GM18861 (cell line): Measurements from ENCODE around the gene AMZ1.
A peak's percentile ranks its signal among the peaks of the same experiment; 100 is the strongest.
"Not testable (repeated sequence)": the region's sequence is repeated elsewhere in the genome, so short reads cannot be mapped to it uniquely, and the experiment has no call there.

Source experiments
- ATAC-seq: cut with Tn5 transposase; IDR thresholded peaks from one replicate; pipeline ENCODE4 v1.9.1; 2021; ENCODE audit not compliant: unreplicated experiment

The AMZ1 gene

GRCh38 chr7:2738766-2739549, 51.0 kb downstream of the AMZ1 start:
- no peak for ATAC-seq

GRCh38 chr7:2743523-2744185, 55.7 kb downstream of the AMZ1 start:
- ATAC-seq: not testable (repeated sequence)

GRCh38 chr7:2748684-2749083, 60.7 kb downstream of the AMZ1 start:
- ATAC-seq: not testable (repeated sequence)

GRCh38 chr7:2750004-2750407, 62.0 kb downstream of the AMZ1 start:
- ATAC-seq: no peak

- ATAC-seq: no peak
Measured at GRCh38 chr7:2751086-2751485, 63.1 kb downstream of the AMZ1 start.

GRCh38 chr7:2753148-2753547, 65.1 kb downstream of the AMZ1 start:
- no peak for ATAC-seq

GRCh38 chr7:2754086-2754485, 66.1 kb downstream of the AMZ1 start:
- ATAC-seq: no peak

GRCh38 chr7:2754912-2755311, 66.9 kb downstream of the AMZ1 start:
- no peak for ATAC-seq

- no peak for ATAC-seq
Measured at GRCh38 chr7:2755531-2755930, 67.5 kb downstream of the AMZ1 start.

- ATAC-seq: no peak
Measured at GRCh38 chr7:2757361-2757903, 69.4 kb downstream of the AMZ1 start.

- peak; percentile 73 for ATAC-seq
Measured at GRCh38 chr7:2757904-2758672, 70.1 kb downstream of the AMZ1 start.

- ATAC-seq: no peak
Measured at GRCh38 chr7:2758673-2759616, 70.9 kb downstream of the AMZ1 start.

GRCh38 chr7:2759736-2760097, 71.7 kb downstream of the AMZ1 start:
- no peak for ATAC-seq

GRCh38 chr7:2760098-2760889, 72.3 kb downstream of the AMZ1 start:
- ATAC-seq: no peak

GRCh38 chr7:2761131-2761624, 73.2 kb downstream of the AMZ1 start:
- ATAC-seq: no peak

GRCh38 chr7:2761801-2762497, 73.9 kb downstream of the AMZ1 start:
- ATAC-seq: no peak

- ATAC-seq: no peak
Measured at GRCh38 chr7:2763597-2763996, 75.6 kb downstream of the AMZ1 start.

GRCh38 chr7:2764621-2765020, 76.6 kb downstream of the AMZ1 start:
- no peak for ATAC-seq
